CD4-positive, alpha-beta T cell treated with Interleukin-17A for 4 hours (primary cell): ENCODE results near the gene STUM.
A peak's percentile ranks its signal among the peaks of the same experiment; 100 is the strongest.
"Not testable (repeated sequence)": the region's sequence is repeated elsewhere in the genome, so short reads cannot be mapped to it uniquely, and the experiment has no call there.

Experiments
- DNase-seq: peaks from one replicate; pipeline ENCODE4 v3.0.0-alpha.2; 2020; ENCODE audit warnings: mixed read lengths

Gene STUM

DNA sequence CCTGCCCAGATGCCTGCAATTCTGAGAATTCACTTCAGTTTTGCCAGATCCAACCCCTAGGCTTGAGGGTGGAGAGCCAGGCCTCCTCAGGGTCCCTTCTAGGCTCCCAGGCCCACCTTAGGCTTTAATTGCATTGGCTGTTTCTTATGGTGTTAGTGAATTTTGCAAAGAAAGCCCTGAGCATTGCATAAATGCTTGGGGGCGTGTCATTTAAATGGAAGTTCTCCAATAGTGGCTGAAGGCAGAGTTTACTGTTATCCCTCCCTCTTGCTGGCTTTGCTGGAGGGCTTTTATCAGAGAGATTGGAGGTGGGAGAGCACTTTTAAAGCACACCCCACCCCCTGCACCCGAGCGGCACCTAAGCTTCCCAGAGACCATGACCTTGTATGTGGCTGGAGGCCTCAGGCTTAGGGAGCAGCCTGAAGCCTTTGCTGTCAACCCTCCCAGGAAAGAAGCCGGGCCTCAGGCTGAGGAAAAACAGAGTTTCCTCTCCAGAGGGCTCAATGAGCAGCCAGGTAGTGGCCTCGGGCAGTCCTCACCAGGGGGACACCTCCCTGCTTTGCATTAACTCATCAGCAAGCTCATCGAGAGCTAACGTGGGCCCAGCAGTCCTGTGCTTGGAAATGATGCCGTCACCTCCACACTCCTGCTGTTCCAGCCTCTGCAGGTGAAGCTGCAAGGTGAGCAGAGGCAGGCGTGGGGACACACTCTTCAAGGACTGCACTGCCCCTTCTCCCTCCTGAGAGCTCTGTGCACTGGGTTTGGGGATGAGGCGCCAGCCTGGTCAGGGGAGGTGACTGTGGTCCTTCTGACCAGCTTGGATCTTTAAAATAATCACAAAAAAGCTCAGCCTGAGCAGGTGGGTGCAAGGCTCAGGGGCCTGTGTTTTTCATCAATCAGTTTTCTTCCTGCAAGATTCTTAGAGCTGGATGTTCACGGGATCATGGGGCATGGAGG, 58.0 kb downstream of the STUM start:
- no peak for DNase-seq

DNA sequence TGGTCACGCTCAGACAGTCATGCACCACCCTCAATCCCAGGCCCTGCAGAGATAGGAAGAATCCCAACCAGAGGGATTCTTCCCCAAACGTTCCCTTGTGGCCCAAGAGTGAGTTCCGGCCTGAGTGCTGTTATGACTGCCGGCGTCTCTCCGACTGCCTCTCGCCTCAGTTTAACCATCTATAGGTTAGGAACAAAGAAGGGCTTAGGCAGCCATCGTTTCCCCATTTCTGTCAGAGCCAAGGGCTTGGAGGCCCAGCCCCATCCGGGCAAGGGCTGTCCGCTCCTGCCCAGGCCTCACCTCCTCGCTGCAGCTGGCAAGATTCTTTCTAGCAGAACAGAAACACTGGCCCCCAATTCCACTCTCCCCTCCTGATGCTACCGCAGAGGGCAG, 58.7 kb downstream of the STUM start:
- no peak for DNase-seq

DNA sequence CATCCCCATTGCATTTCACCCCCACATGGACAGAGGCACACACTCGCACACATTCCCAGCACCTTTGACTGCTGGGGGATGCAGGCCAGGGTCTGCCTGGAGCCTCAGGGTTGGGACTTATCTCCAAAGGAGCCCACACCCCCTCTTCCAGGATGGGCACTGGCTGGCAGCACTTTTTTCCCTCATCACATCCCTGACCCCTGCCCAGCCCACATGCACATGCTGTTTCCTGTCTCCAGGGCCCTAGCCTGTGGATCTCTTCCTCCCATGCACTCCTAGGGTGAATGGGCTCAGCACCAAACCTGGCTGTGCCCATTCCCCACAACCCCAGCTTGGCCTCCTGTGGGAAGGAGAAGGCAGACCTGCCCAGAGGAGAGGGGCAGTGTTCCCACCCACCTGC, 59.3 kb downstream of the STUM start:
- no peak for DNase-seq

DNA sequence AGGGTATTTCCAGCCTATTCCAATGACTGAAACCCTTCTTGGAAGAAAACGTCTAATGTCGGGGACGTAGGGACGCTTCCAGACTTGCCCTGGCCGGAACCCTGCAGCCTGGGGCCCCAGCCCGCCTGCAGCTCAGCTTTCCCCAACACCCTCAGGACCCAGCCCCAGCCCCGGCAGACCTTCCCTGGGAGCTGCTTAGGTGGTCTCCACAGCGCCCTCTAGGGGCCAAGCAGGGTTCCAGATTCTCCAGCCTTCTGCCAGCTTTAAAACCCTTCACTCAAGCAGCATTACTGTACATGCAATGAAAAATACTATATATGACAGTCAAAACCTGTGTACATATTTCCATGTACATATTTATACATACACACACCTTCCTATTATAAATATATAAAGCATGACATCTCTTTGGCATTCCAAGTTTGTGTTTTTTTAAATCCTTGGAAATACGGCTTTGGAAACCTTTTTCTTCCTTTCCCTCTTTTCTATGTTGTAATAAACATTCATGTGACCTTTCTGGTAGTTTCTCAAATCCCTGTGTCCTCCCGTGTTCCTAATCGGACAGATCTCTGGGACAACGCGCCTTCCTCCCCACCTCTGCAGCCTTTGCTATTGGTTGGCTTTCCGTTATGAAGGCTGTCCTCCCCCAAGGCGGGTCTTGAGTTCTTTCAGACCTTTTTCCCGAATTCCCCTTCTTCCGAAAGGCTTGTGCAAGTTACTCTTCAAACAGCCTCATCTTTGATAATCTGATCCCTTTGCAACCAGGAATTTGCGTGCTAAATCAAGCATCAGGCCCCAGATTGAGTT, 60.3 kb downstream of the STUM start:
- DNase-seq: peak; percentile 80

DNA sequence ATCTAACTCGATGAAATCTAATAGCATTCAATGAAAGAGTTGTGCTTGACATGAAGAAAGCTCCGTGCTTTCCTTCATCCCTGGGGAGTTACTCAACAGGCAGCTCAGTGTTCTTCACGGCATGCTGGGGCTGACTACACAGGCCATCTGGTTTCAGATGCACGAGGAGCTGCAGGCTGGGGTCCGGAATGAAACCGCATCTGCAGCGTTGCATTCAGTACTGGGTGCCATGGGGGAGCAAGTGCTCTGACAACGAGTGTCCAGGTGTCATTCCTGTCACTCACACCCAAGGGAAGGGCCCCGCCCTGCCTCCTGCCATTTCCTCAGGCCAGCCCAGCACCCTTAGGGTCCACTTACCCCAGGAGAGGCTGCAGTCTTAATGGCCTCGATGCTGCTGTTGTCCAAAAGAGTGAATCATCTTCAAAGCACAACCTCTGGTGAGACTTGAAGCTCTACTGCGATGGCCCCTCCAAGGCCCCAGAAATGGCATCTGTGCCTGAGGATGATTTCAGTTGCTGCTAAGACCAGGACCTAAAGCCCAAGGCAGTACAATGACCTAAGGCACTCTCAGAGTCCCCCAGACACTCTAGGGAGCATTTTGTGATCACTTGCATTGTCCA, 61.4 kb downstream of the STUM start:
- DNase-seq: no peak

DNA sequence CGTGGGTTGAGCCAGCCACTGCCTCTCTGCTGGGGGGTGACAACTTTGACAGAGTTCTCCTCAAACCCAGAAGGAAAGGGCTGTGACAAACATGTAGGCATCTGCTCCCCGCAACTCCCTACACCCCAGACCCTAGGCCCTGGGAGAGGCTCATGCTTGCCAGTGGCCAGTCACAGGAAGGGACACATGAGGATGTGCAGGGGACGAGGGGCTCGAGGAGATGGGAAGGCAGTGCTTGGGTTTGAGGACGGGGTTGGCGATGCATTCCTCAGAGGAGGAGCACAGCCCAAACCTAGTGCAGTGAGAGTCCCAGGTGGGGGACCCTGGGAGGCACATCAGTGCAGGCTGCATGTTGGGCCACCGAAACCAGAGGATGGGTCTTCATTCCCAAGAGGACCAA, 62.1 kb downstream of the STUM start:
- DNase-seq: no peak

DNA sequence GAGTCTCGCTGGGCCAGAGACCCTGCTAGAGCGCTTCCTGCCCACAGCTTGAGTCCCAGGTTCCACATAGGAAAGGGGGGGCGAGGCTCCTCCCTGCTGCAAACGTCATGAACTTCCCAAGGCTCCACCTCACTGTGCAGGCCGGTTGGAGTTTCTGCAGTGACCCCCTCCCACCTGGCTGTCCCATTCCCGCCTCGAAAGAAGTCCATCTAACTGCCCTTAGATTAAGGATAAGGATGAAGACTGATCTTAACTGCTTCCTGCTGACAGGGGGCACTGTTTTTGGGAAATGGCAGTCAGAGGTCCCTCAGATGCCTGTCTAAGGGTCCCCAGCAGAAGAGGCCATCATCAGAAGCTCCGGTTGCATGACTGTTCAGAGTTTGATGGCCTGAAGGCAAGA, 62.7 kb downstream of the STUM start:
- no peak for DNase-seq

DNA sequence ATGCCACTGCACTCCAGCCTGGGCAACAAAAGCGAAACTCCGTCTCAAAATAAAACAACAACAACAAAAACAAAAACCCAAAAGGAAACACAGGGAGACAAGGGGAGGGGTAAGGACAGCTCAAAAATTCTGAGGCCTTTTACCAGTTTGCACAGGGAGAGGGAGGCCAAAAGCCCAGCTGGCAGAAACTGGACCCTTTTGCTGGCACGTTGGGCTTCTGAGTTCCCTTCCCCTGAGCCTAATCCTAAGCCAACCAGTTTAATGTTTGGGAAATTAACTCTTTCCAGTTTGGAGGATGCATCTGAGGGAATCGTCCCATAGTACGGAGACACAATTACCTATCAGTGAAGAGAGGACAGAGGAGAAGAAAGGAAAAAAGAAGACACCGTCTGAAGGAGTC, 63.4 kb downstream of the STUM start:
- DNase-seq: not testable (repeated sequence)

DNA sequence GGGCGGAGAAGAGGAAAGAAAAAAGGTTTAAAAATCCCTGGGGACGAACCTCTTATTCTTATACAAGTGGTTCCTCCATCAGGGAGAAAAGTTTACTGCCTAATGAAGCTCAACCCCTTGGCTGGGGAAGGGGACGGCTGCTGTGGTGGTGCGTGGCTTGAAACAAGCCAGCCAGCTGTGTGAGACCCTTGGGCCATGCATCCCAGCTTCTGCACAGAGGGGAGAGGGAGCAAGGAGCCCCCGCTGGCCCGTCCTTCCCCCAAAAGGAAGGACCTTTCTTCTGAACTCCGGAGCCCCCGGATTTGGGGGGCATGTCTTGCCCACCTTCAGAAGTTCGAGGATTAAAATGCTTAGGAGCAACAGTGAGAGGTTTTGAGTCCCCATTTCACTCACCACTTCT, 67.3 kb downstream of the STUM start:
- DNase-seq: no peak

DNA sequence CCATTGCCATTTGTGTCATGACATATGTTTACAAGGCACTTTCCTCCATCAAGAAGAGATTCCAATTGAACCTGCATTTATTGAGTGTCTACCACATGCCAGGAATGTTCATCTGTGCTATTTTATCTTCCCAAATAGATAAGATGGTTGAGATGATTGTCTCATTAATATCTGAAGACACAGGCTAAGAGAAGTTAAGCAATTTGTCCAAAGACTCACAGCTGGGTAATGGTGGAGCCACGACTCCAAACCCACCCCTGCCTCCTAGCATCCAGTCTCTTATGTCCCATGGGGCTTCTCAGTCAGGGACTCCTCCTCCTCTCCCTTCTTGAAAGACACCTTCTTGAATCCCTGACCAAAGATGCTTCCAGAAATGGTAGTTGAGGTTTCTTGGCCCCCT, 68.1 kb downstream of the STUM start:
- no peak for DNase-seq

DNA sequence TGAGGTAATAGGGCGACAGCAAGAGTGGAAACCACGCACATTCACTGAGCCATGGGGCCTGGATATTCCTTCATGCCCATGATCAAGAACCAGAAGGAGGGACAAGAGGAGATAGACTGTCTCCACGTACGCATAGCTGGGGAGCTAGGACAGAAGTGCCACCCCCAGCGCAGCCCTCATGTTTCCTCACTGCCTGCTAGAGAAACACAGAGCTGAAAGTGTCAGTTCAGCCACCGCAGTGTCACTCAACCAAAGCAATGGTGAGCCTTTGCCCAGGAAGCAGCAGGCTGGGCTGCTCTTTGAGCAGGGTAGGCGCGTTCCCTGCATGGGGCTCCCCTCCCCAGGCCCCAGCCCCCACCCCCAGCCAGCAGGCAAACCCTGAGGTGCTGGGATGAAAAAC, 68.5 kb downstream of the STUM start:
- no peak for DNase-seq

DNA sequence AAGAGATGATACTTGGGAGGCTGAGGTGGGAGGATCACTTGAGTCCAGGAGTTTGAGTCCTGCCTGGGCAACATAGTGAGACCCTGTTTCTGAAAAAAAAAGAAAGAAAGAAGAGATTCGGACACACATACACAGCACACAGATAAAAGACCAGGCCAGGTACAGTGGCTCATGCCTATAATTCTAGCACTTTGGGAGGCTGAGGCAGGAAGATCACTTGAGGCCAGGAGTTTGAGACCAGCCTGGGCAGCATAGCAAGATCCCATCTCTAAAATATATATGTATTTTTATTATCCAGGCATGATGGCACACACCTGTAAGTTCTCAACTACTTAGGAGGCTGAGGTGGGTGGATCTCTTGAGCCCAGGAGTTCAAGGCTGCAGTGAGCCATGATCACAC, 69.2 kb downstream of the STUM start:
- not testable (repeated sequence) for DNase-seq

DNA sequence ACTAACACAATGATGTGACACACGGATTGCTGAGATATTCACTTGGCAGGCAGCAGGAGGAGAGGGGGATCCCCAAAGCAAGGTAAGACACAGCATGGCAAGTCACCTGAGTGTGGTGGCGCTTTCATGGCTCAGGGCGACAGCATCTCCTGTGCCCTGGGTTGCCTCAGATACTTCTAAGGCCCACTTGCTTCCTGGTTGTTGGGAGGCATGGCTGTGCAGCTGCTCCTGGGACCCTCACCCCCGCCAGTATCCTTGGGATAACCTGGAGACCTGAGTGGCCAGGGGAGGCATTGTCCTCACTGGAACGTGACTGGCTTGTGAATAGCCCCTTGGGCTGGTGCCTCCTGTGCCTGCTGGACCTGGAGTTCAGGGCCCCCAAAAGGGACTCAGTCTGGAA, 69.8 kb downstream of the STUM start:
- DNase-seq: no peak

DNA sequence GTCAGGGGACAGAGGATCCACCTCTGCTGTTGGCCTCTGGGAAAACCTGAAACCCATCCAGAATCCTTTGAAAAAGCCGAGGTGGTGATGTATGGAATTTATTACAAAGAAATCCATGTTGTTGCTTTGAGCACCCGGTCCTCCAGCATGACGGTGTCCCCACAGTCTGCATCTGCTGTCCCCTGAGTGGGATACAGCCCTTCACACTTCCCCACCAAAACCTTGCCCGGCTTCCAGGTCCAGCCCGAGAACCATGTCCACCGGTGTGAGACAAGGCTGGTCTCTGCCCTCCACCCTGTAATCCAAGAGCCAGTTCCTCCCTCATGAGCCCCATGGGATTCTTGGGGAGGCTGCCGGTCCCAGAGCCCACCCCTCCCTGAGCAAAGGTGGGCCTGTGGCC, 70.5 kb downstream of the STUM start:
- DNase-seq: no peak

DNA sequence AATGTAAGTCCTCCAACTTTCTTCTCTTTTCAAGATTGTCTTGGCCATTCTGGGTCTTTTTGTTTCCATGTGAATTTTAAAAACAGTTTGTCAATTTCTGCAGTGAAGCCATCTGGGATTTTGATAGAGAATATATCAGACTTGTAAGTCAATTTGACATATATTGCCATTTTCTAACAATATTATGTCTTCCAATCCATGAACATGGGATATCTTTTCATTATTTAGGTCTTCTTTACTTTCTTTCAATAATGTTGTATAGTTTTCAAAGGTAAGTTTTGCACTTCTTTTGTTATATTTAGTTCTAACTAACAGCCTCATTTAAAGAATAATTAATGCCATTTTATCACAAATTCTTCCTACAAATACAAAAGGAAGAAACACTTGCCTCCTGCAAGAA, 73.4 kb downstream of the STUM start:
- no peak for DNase-seq

DNA sequence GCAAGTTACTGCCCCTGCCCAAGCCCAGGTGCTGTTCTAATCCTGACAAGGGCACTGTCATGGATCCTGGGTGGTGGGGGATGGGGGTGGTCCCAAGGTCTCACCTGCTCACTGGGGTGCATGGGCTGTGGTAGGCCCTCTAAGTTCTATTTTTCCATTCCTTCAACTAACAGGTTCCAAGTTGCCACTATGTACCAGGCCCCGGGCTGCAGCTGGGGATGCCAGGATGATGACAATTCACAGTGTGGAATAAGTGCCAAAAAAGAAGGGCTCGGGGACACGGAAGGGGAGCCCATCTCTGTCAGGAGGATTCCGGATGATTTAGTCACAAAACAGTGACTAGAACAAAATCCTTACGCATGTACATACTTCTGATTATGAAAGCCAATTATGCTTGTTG, 76.0 kb downstream of the STUM start:
- DNase-seq: no peak

DNA sequence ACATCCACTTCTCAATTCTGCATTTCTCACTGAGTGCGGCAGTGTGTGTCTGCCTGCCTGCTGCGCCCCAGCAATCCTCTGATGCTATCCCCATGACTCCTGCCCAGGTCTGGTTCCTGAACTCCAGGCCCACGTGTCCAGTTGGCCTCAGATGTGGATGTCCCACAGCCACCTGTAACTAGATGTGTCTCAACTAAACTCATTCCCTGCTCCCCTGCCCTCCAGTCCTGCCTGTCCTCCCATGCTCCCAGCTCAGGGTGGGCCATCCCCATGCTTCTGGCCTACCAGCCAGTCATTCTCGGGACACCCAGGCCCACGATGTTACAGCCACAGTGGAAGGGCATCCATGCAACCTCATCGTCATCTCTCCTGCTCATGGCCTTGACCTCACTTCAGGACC, 76.8 kb downstream of the STUM start:
- DNase-seq: no peak

DNA sequence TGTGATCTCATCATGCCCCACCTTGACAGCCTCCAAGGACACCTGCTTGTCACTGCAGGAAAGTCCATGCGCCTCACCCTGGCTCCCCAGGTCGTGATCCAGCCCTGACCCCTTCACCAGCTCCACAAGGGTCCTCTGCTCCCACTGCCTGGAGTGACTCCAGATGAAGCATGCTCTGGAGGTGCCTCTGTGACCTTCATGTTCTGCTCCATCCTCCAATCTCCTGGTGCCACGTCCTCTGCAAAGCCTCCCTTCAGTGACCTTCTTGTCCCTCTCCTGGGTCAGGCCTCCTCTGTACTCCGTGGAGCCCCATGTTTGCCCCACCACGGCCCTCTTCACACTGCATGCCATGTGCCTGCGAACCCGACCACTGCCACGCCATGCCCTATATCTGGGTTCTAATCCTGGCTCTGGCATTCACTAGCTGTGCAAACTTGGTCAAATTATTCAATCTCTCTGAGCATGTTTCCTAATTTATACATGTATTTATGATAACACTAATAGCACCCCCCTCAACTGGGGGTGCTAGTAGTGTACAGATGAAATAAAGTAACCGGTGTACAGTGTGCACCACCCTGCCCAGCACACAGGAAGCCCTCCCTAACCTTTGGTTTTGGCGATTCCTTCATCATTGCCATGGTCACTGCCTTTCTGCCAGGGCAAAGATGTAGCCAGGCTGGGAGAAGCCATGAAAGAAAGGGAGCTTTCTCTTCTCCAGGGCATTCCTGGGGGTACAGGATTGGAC, 77.4 kb downstream of the STUM start:
- no peak for DNase-seq

DNA sequence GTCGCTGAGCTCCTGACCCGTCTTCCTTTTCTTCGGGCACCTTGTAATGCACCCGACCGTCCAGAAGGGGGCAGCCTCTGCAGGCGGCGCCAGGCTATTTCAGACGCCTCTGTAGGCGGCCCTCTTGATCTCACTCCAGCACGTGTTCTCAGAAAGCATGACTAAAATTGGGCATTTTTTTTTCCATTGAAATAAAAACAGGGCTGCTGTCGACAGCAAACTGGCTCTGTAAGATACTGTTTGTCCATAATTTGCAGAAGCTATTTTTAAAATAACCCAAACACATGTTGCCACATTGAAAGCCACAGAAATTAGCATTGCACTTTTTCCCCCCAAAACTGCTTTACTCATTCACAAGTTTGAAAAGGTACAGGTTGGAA, 78.0 kb downstream of the STUM start:
- peak; percentile 83 for DNase-seq

DNA sequence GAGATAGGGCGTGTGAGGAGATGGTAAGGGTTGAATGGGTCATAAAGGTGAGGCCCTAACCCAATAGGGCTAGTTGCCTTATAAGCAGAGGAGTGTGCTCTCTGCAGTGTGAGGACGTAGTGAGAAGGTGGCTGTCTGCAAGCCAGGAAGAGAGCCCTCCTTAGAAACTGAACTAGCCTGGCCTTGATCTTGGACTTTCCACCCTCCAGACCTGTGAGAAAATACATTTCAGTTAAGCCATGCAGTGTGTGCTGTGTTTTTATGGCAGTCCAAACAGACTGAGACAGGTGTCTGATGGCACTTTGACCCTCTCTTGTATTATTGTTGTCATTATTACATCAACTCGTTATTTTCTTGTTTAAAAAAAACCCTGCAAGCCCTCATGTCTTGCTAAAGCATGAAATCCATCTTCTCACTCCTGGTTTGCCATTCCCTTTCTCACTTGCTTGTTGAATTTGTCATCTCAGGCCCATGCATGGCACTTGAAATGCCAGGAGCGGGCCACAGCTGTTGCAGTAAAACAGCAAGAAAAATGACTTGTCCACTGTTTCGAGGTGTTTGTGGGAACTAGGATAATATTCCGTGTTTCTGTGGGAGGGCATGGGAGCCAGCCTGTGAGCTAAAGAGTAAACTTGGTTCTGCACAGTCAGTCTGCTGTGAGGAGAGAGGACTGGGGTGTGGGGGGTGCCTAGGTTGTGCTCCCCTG, 78.6 kb downstream of the STUM start:
- no peak for DNase-seq

DNA sequence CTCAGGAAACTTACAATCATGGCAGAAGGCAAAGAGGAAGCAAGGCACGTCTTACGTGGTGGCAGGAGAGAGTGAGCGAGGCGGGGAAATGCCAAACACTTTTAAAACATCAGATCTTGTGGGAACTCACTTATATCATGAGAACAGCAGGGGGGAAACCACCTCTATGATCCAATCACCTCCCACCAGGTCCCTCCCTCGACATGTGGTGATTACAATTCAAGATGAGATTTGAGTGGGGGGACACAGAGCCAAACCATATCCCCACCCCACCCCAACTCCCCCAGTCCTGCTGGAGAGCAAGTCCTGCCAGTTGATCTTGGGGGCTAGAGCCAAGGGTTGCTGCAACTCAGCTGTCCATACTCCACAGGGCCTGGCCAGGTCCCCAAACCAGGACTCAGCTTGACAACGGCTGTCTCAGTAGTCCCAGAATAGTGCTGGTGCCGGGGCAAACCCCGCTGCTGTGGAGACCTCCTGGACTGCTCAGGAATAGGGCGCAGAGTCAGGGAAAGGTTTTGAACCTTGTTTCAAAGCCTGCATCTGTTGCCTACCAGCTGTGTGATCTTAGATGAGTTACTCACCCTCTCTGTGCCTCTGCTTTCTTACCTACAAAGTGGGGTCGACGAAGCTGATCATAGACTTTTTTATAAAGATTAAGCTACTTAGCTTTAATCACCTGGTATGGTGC, 79.5 kb downstream of the STUM start:
- no peak for DNase-seq
